ENCODE results near the gene SOX10.

GRCh38 chr22:37981282-37982011, 2.9 kb downstream of the SOX10 start:
- TF ChIP-seq CTCF (IDR thresholded peaks at IDR 0.05; ENCODE audit: borderline replicate concordance, extremely low read depth, low read length, poor library complexity, severe bottlenecking): no peak
- TF ChIP-seq EZH2 (IDR thresholded peaks at IDR 0.05; ENCODE audit: borderline replicate concordance, low read depth, low read length, severe bottlenecking): no peak
